Adrenal gland (tissue), 12 donors: ENCODE data around the gene LRRC8D. TPM values are rescaled to one million over a fixed set of nuclear protein-coding genes. Genes with fewer than 3 reads are reported as not detected.
"Not testable (repeated sequence)": the region's sequence is repeated elsewhere in the genome, so short reads cannot be mapped to it uniquely, and the experiment has no call there.

Experiments
- DNase-seq, 7 donors: peaks; one replicate each; pipeline ENCODE4 v3.0.0-alpha.2; 2019 to 2020
- H3K27ac ChIP-seq, 5 donors: fragments of 200-600 bp; sonication (generic) in 4 of 5; 1 replicate in 3 of 5; 2 replicates in 2 of 5; pipeline versions ENCODE4 v1.5.1 to v1.8.0; 2016 to 2020; ENCODE audit warnings: mild to moderate bottlenecking in 1 of 5
- H3K27me3 ChIP-seq: fragments of 200-600 bp; 2 replicates; pipeline ENCODE4 v1.8.0; 2021
- H3K36me3 ChIP-seq, 2 donors: fragments of 200-600 bp; replicated peaks in 1 of 2; 1 replicate in 1 of 2; 2 replicates in 1 of 2; pipeline versions ENCODE4 v1.5.1 to v1.8.0; 2018 to 2022
- H3K4me1 ChIP-seq, 2 donors: fragments of 200-600 bp; replicated peaks in 1 of 2; 1 replicate in 1 of 2; 2 replicates in 1 of 2; pipeline versions ENCODE4 v1.5.1 to v1.8.0; 2018 to 2021
- H3K4me3 ChIP-seq, 4 donors: fragments of 200-600 bp; sonication (generic) in 3 of 4; one replicate each; pipeline ENCODE4 v1.5.1; 2016 to 2018
- H3K9me3 ChIP-seq, 3 donors: fragments of 200-600 bp; sonication (generic) in 1 of 3; replicated peaks in 1 of 3; 1 replicate in 2 of 3; 2 replicates in 1 of 3; pipeline versions ENCODE4 v1.5.1 to v1.8.0; 2016 to 2021
- CTCF ChIP-seq, 6 experiments: fragments of 450-650 bp in 4 of 6; fragments of 200-600 bp in 2 of 6; sonication (generic) in 1 of 6; IDR thresholded peaks; 1 replicate in 5 of 6; 2 replicates in 1 of 6; pipeline versions ENCODE4 v1.5.1 to v1.8.0; 2016 to 2021; ENCODE audit warnings: antibody characterized with exemption in 6 of 6, mild to moderate bottlenecking in 2 of 6, moderate library complexity in 1 of 6
- POLR2A ChIP-seq, 2 donors: fragments of 450-650 bp; IDR thresholded peaks; one replicate each; pipeline ENCODE4 v1.6.1; 2017; ENCODE audit warnings: antibody characterized with exemption in 2 of 2, mild to moderate bottlenecking in 2 of 2, moderate library complexity in 1 of 2
- WGBS, 4 donors: extraction: QIAGEN DNeasy Blood & Tissue Kit in 2 of 4; methylation state at CpG; one replicate each; pipeline versions ENCODE4 v1.1.5 to v1.1.7; 2013 to 2017; 5-methylcytosine and 5-hydroxymethylcytosine counted together
- intact Hi-C, 2 donors: fragments of 100-400 bp; cut with DNase I; formaldehyde crosslinking; loops; one replicate each; pipeline versions ENCODE4 v1.14.1 to v1.15.0; 2022 to 2023
- polyA plus RNA-seq, 3 donors: library from polyadenylated mRNA; stranded (reverse); fragments of 200-250 nt in 2 of 3; fragments of 350-450 nt in 1 of 3; fragmentation: Illumina TruSeq in 1 of 3; extraction: RNeasy Lipid Tissue Mini Kit (QIAGEN cat#74804) in 1 of 3; gene quantifications; one replicate each; pipeline ENCODE4 v1.2.3, GENCODE V29; 2013 to 2014
- total RNA-seq, 9 donors: library from RNA; depleted of rRNA in 4 of 9; stranded (reverse); fragments of >200 nt in 4 of 9; fragments of 120-200 nt in 1 of 9; fragmentation: NEBNext Ultra II Directional in 1 of 9; extraction: Animal tissue kit (Norgen Biotek cat#: 25700) in 1 of 9; gene quantifications; one replicate each; pipeline versions ENCODE4 v1.1.0 to v1.2.4, GENCODE V29; 2013 to 2023
- donor health status: healthy with polysubstance abuse.
- donor health status: Bipolar disorder and iron deficiency.
- donor health status: DM: yes; HTN: yes; CAD: no.
- donor health status: DM: no; HTN: no; CAD: no.
- donor health status: DM: no; HTN: no; CAD: no.
- donor health status: DM: yes; HTN: yes; CAD: no.

Gene LRRC8D
- total and polyA plus RNA-seq, 12 donors = 13.9 to 79.8 (median 57.2) TPM

- peak overlapping the region in 1 of 5 donors; percentile 29 for H3K27ac ChIP-seq
- intact Hi-C loops = no loop called here
- no peaks in the 10 kb centered on the region for H3K9me3 ChIP-seq
- peaks cover 4 to 31% of the 10 kb centered on the region in 2 donors for H3K4me1 ChIP-seq
- no peak overlapping the region for H3K4me3 ChIP-seq
- DNase-seq = no peak
- no peaks in the 10 kb centered on the region for H3K36me3 ChIP-seq
- TF ChIP-seq POLR2A (IDR thresholded peaks at IDR 0.05) (no peak), CTCF (IDR thresholded peaks at IDR 0.05) (no peak)
- H3K27me3 ChIP-seq = no peaks in the 10 kb centered on the region
Measured at GRCh38 chr1:89919174-89919573, 98.3 kb downstream of the LRRC8D start.

- Histone ChIP-seq H3K27ac (no peak overlapping the region), H3K9me3 (no peaks in the 10 kb centered on the region), H3K4me1 (peaks cover 4 to 20% of the 10 kb centered on the region in 2 donors), H3K4me3 (no peak overlapping the region), H3K36me3 (no peaks in the 10 kb centered on the region), H3K27me3 (no peaks in the 10 kb centered on the region)
- TF ChIP-seq POLR2A (IDR thresholded peaks at IDR 0.05) (no peak), CTCF (IDR thresholded peaks at IDR 0.05) (no peak)
- WGBS, 4 donors = 94 to 99% (median 97%) methylated on average over 2 of the region's 2 CpGs
- intact Hi-C loops = no loop called here
- DNase-seq = no peak
Measured at GRCh38 chr1:89922911-89923310, 102.1 kb downstream of the LRRC8D start.

- Histone ChIP-seq H3K27ac (no peak overlapping the region), H3K4me3 (no peak overlapping the region), H3K4me1 (peaks cover 4 to 18% of the 10 kb centered on the region in 2 donors), H3K27me3 (no peaks in the 10 kb centered on the region), H3K9me3 (no peaks in the 10 kb centered on the region), H3K36me3 (no peaks in the 10 kb centered on the region)
- DNase-seq = no peak
- TF ChIP-seq POLR2A (IDR thresholded peaks at IDR 0.05) (no peak), CTCF (IDR thresholded peaks at IDR 0.05) (no peak)
- WGBS, 4 donors = 93 to 97% (median 95%) methylated on average over 3 of the region's 3 CpGs
- intact Hi-C loops = no loop called here
Measured at GRCh38 chr1:89923517-89923916, 102.7 kb downstream of the LRRC8D start.

GRCh38 chr1:89924075-89924474 lies 103.2 kb downstream of the LRRC8D start:
- H3K4me3 ChIP-seq, intact Hi-C loops, DNase-seq, H3K27me3 ChIP-seq, H3K27ac ChIP-seq, H3K9me3 ChIP-seq, H3K36me3 ChIP-seq: not testable (repeated sequence)
- 96 to 100% (median 99%) methylated on average over 1 of the region's 1 CpG for WGBS, 4 donors
- peaks cover 4 to 12% of the 10 kb centered on the region in 2 donors for H3K4me1 ChIP-seq

GRCh38 chr1:89927049-89927448 lies 106.2 kb downstream of the LRRC8D start:
- Histone ChIP-seq H3K27me3 (no peaks in the 10 kb centered on the region), H3K4me3 (no peak overlapping the region), H3K4me1 (no peaks in the 10 kb centered on the region), H3K36me3 (no peaks in the 10 kb centered on the region), H3K9me3 (no peaks in the 10 kb centered on the region), H3K27ac (no peak overlapping the region)
- intact Hi-C loops = no loop called here
- DNase-seq = no peak
- 85 to 94% (median 93%) methylated on average over 5 of the region's 5 CpGs for WGBS, 4 donors
- TF ChIP-seq CTCF (IDR thresholded peaks at IDR 0.05) (no peak), POLR2A (IDR thresholded peaks at IDR 0.05) (no peak)
